Smooth muscle cell (in vitro differentiated cells): ENCODE data around the gene GNAT2. TPM values are rescaled to one million over a fixed set of nuclear protein-coding genes. Genes with fewer than 3 reads are reported as not detected.

Experiments
- DNase-seq: peaks from one replicate; lab custom pipeline; 2025; ENCODE audit not compliant: unreplicated experiment; lab: John Stamatoyannopoulos, UW
- H2AFZ ChIP-seq: fragments of 200-600 bp; sonication (generic); 2 replicates; pipeline ENCODE4 v1.6.0; 2016; ENCODE audit warnings: antibody characterized with exemption, low read depth, mild to moderate bottlenecking
- H3F3A ChIP-seq: fragments of 200-600 bp; sonication (generic); 2 replicates; pipeline ENCODE4 v1.6.0; 2017; ENCODE audit warnings: antibody characterized with exemption, low read depth
- H3K27ac ChIP-seq: fragments of 200-600 bp; sonication (generic); 2 replicates; pipeline ENCODE4 v1.5.1; 2016; ENCODE audit warnings: low read depth, mild to moderate bottlenecking
- H3K27me3 ChIP-seq: fragments of 200-600 bp; sonication (generic); 2 replicates; pipeline ENCODE4 v1.6.1; 2016; ENCODE audit warnings: low read depth, mild to moderate bottlenecking
- H3K36me3 ChIP-seq: fragments of 200-600 bp; sonication (generic); 2 replicates; pipeline ENCODE4 v1.5.1; 2016; ENCODE audit warnings: low read depth
- H3K4me1 ChIP-seq: fragments of 200-600 bp; sonication (generic); 2 replicates; pipeline ENCODE4 v1.5.1; 2016; ENCODE audit warnings: low read depth
- H3K4me2 ChIP-seq: fragments of 200-600 bp; sonication (generic); 2 replicates; pipeline ENCODE4 v1.6.0; 2016; ENCODE audit warnings: mild to moderate bottlenecking
- H3K4me3 ChIP-seq: fragments of 200-600 bp; sonication (generic); 2 replicates; pipeline ENCODE4 v1.5.1; 2016; ENCODE audit warnings: mild to moderate bottlenecking
- H3K79me2 ChIP-seq: fragments of 200-600 bp; sonication (generic); 2 replicates; pipeline ENCODE4 v1.6.0; 2016; ENCODE audit warnings: low read depth, mild to moderate bottlenecking
- H3K9ac ChIP-seq: fragments of 200-600 bp; sonication (generic); 2 replicates; pipeline ENCODE4 v1.6.0; 2016; ENCODE audit warnings: low read depth
- H3K9me3 ChIP-seq: fragments of 200-600 bp; sonication (generic); replicated peaks from 2 replicates; pipeline ENCODE4 v1.5.1; 2016; ENCODE audit warnings: low read depth
- H4K20me1 ChIP-seq: fragments of 200-600 bp; sonication (generic); 2 replicates; pipeline ENCODE4 v1.6.0; 2016; ENCODE audit warnings: low read depth
- CTCF ChIP-seq: fragments of 200-600 bp; sonication (generic); IDR thresholded peaks from 2 replicates; pipeline ENCODE4 v1.5.1; 2017; ENCODE audit warnings: borderline replicate concordance, mild to moderate bottlenecking, antibody characterized with exemption; ENCODE audit not compliant: insufficient read depth, poor library complexity, severe bottlenecking
- WGBS: methylation state at CpG from one replicate; pipeline ENCODE4 v1.1.7; 2016; ENCODE audit warnings: low lambda C conversion rate; 5-methylcytosine and 5-hydroxymethylcytosine counted together
- polyA plus RNA-seq: library from polyadenylated mRNA; unstranded; fragments of >200 nt; fragmentation: Nextera tagmentation; extraction: Ambion mirVana; gene quantifications from 2 replicates; pipeline ENCODE4 v1.2.1, GENCODE V29; 2016
- total RNA-seq: library from RNA; depleted of rRNA; stranded (reverse); fragments of >200 nt; gene quantifications from 2 replicates; pipeline ENCODE4 v1.2.3, GENCODE V29; 2014

The GNAT2 gene
- total and polyA plus RNA-seq, 2 experiments from 2014 or later = not detected

- Histone ChIP-seq H3K27ac (no peak overlapping the region), H3K9me3 (no peaks in the 10 kb centered on the region), H3K79me2 (peaks cover 8% of the 10 kb centered on the region), H3K36me3 (peaks cover 55% of the 10 kb centered on the region), H3F3A (no peaks in the 10 kb centered on the region), H2AFZ (no peak overlapping the region), H3K27me3 (no peaks in the 10 kb centered on the region), H3K9ac (no peak overlapping the region), H4K20me1 (peaks cover 33% of the 10 kb centered on the region), H3K4me1 (no peaks in the 10 kb centered on the region), H3K4me3 (no peak overlapping the region), H3K4me2 (no peak overlapping the region)
- DNase-seq = no peak
- TF ChIP-seq CTCF = no peak
Measured at GRCh38 chr1:109589679-109590078, 29.7 kb downstream of the GNAT2 start.

GRCh38 chr1:109589177-109589576 lies 30.2 kb downstream of the GNAT2 start:
- H3K9ac ChIP-seq = no peak overlapping the region
- H3K9me3 ChIP-seq = no peaks in the 10 kb centered on the region
- H3K27ac ChIP-seq = no peak overlapping the region
- H3K4me1 ChIP-seq = no peaks in the 10 kb centered on the region
- H2AFZ ChIP-seq = no peak overlapping the region
- peaks cover 12% of the 10 kb centered on the region for H3K79me2 ChIP-seq
- H3K4me2 ChIP-seq = no peak overlapping the region
- peaks cover 59% of the 10 kb centered on the region for H3K36me3 ChIP-seq
- no peaks in the 10 kb centered on the region for H3F3A ChIP-seq
- no peak for TF ChIP-seq CTCF
- no peak for DNase-seq
- WGBS = 92% methylated on average over 3 of the region's 3 CpGs
- peaks cover 38% of the 10 kb centered on the region for H4K20me1 ChIP-seq
- H3K4me3 ChIP-seq = no peak overlapping the region
- no peaks in the 10 kb centered on the region for H3K27me3 ChIP-seq

GRCh38 chr1:109586055-109586454 lies 33.4 kb downstream of the GNAT2 start:
- H3K27ac ChIP-seq = no peak overlapping the region
- H3K36me3 ChIP-seq = peaks cover 45% of the 10 kb centered on the region
- no peaks in the 10 kb centered on the region for H3K9me3 ChIP-seq
- no peaks in the 10 kb centered on the region for H3K27me3 ChIP-seq
- no peaks in the 10 kb centered on the region for H3K4me1 ChIP-seq
- H3F3A ChIP-seq = no peaks in the 10 kb centered on the region
- H4K20me1 ChIP-seq = peaks cover 55% of the 10 kb centered on the region
- DNase-seq = no peak
- H3K4me3 ChIP-seq = no peak overlapping the region
- H3K79me2 ChIP-seq = peaks cover 16% of the 10 kb centered on the region
- TF ChIP-seq CTCF = no peak
- H2AFZ ChIP-seq = no peak overlapping the region
- no peak overlapping the region for H3K9ac ChIP-seq
- no peak overlapping the region for H3K4me2 ChIP-seq
- whole genome bisulfite sequencing = 97% methylated on average over 3 of the region's 3 CpGs

- H3K9me3 ChIP-seq = no peaks in the 10 kb centered on the region
- no peaks in the 10 kb centered on the region for H3K4me1 ChIP-seq
- H2AFZ ChIP-seq = no peak overlapping the region
- peaks cover 52% of the 10 kb centered on the region for H3K36me3 ChIP-seq
- no peak overlapping the region for H3K4me3 ChIP-seq
- H3K4me2 ChIP-seq = no peak overlapping the region
- no peak for DNase-seq
- H3K27ac ChIP-seq = no peak overlapping the region
- peaks cover 54% of the 10 kb centered on the region for H4K20me1 ChIP-seq
- H3F3A ChIP-seq = no peaks in the 10 kb centered on the region
- 100% methylated on average over 1 of the region's 1 CpG for WGBS
- peaks cover 20% of the 10 kb centered on the region for H3K79me2 ChIP-seq
- no peak overlapping the region for H3K9ac ChIP-seq
- TF ChIP-seq CTCF = no peak
- H3K27me3 ChIP-seq = no peaks in the 10 kb centered on the region
Measured at GRCh38 chr1:109584766-109585165, 34.6 kb downstream of the GNAT2 start.
